Measurements from ENCODE around the gene ZNF253.
"Not testable (repeated sequence)": the region's sequence is repeated elsewhere in the genome, so short reads cannot be mapped to it uniquely, and the experiment has no call there.

Gene ZNF253

GRCh38 chr19:19866611-19867248, 1.0 kb downstream of the ZNF253 start:
- H3K27ac ChIP-seq, result peak overlapping the region; percentile 98
- no peak for TF ChIP-seq ZFX (IDR thresholded peaks at IDR 0.05; ENCODE audit: borderline replicate concordance)
- TF ChIP-seq, protein P1, sequence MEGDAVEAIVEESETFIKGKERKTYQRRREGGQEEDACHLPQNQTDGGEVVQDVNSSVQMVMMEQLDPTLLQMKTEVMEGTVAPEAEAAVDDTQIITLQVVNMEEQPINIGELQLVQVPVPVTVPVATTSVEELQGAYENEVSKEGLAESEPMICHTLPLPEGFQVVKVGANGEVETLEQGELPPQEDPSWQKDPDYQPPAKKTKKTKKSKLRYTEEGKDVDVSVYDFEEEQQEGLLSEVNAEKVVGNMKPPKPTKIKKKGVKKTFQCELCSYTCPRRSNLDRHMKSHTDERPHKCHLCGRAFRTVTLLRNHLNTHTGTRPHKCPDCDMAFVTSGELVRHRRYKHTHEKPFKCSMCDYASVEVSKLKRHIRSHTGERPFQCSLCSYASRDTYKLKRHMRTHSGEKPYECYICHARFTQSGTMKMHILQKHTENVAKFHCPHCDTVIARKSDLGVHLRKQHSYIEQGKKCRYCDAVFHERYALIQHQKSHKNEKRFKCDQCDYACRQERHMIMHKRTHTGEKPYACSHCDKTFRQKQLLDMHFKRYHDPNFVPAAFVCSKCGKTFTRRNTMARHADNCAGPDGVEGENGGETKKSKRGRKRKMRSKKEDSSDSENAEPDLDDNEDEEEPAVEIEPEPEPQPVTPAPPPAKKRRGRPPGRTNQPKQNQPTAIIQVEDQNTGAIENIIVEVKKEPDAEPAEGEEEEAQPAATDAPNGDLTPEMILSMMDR (IDR thresholded peaks at IDR 0.05), result no peak

DNA sequence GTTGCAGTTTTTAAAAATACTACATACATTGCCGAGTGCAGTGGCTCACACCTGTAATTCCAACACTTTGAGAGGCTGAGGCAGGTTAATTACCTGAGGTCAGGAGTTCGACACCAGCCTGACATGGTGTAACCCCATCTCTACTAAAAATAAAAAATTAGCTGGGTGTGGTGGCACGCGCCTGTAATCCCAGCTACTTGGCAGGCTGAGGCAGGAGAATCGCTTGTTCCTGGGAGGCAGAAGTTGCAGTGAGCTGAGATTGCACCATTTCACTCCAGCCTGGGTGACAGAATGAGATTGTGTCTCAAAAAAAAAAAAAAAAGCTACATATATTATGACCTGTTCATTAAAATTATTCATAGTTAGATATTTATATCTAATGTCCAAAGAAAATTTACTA, 4.4 kb downstream of the ZNF253 start:
- not testable (repeated sequence) for H3K27ac ChIP-seq

GRCh38 chr19:19871932-19872331, 6.2 kb downstream of the ZNF253 start:
- TF ChIP-seq, protein P1 (IDR thresholded peaks at IDR 0.05), result no peak
- TF ChIP-seq ZFX (IDR thresholded peaks at IDR 0.05; ENCODE audit: borderline replicate concordance), result no peak
- no peak overlapping the region for H3K27ac ChIP-seq

DNA sequence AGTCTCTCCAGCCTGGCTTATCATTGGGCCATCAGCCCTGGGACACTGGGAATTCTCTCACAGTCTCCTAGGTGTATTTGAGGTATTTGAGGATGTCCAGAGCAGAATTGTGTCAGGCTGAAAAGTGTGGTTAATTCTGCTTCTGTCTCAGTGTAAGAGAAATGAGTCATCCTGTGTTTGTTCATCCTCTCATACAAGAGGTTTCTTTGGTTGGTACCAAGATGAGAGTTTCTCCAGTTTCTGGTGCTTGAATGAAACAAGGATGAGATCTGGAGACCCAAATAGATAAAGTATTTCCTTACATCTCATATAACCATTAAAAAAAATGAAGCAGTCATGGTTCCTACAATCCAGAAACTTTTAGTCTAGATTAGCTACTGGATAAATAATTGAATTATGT, 7.7 kb downstream of the ZNF253 start:
- TF ChIP-seq, protein P1 (IDR thresholded peaks at IDR 0.05), result no peak
- no peak for TF ChIP-seq ZFX (IDR thresholded peaks at IDR 0.05; ENCODE audit: borderline replicate concordance)
- no peak overlapping the region for H3K27ac ChIP-seq

DNA sequence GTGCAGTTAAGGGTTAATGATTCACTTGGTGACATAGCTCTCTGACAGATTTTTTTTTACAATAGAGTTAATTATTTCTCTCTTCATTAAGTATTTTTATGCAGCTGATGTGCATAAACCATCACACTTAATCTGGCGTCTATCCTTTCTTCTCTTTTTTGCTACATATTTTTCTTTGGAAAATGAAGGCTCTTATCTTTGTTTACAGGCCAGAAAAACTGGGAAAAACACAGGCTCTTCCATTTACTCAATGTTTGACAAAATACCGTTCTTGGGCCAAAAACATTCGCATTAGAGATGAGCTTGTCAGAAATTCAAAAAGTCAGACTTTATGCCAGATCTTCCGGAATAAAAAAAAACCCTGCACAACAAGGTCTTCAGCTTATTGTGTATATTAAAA, 12.0 kb downstream of the ZNF253 start:
- no peak for TF ChIP-seq ZFX (IDR thresholded peaks at IDR 0.05; ENCODE audit: borderline replicate concordance)
- TF ChIP-seq, protein P1 (IDR thresholded peaks at IDR 0.05), result no peak
- no peak overlapping the region for H3K27ac ChIP-seq

DNA sequence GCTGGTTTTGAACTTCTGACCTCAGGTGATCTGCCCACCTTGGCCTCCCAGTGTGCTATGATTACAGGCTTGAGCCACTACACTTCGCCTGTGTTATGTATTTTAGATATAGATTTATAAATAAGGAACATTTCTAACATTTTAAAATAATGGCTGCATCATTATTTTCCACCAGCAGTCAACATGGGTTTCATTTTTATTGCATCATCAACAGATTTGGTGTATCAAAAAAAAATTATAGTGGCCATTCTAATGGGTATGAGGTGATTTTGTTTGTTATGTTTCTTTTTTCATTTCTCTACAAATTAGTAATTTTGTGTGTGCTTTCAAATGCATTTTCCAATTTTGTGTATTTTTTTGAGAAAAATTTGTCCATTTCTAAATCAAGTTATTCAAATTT, 18.9 kb downstream of the ZNF253 start:
- no peak overlapping the region for H3K27ac ChIP-seq
- no peak for TF ChIP-seq ZFX (IDR thresholded peaks at IDR 0.05; ENCODE audit: borderline replicate concordance)
- TF ChIP-seq, protein P1 (IDR thresholded peaks at IDR 0.05), result no peak

GRCh38 chr19:19892055-19892941, 26.6 kb downstream of the ZNF253 start:
- H3K27ac ChIP-seq, result not testable (repeated sequence)

DNA sequence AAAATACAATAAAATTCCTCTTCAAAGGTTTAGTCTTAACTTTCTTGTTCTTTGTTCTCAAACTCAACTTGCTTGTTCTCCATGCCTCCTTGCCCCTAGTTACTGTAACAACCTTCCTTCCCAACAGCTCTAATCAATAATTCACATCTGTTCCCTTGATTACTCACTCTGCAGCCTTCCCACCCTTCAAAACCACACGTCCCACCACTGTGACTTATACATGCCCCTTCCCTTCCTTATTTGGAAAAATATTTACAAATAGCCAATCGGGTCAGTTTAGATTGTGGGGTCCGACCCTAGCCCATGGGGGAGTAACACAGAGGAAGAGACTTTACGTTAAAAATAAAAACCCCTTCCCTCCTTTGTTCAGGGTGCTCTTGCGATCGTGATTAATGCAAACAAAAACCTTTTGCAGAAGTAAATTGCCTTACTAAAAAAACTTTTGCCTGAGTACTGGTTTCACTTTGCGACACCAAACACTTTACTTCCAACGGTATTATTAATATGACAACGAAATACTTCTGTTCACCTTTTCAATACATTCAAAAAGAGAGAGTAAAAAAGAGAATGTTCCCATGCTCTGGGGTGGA, 34.6 kb downstream of the ZNF253 start:
- H3K27ac ChIP-seq, result peak overlapping the region; percentile 93
- no peak for TF ChIP-seq ZFX (IDR thresholded peaks at IDR 0.05; ENCODE audit: borderline replicate concordance)
- TF ChIP-seq, protein P1 (IDR thresholded peaks at IDR 0.05), result no peak

Measured in 22Rv1 (cell line).